Muscle layer of colon (tissue), 2 donors: ENCODE measurements around the gene CACNA1C.

ENCODE experiments used
- H3K27ac ChIP-seq: one replicate; pipeline ENCODE4 v1.7.0; 2013; ENCODE audit warnings: low read depth, mild to moderate bottlenecking, low read length, moderate library complexity
- H3K27me3 ChIP-seq, 2 donors: one replicate each; pipeline ENCODE4 v1.7.0; 2013; ENCODE audit warnings: low read length in 2 of 2, mild to moderate bottlenecking in 2 of 2; ENCODE audit not compliant: insufficient read depth in 2 of 2, control insufficient read depth in 1 of 2
- H3K36me3 ChIP-seq: one replicate; pipeline ENCODE4 v1.7.0; 2013; ENCODE audit warnings: mild to moderate bottlenecking, low read length; ENCODE audit not compliant: insufficient read depth
- H3K4me1 ChIP-seq: one replicate; pipeline ENCODE4 v1.7.0; 2013; ENCODE audit warnings: mild to moderate bottlenecking, low read length; ENCODE audit not compliant: insufficient read depth
- H3K4me3 ChIP-seq, 2 donors: one replicate each; pipeline ENCODE4 v1.7.0; 2013; ENCODE audit warnings: low read length in 2 of 2, low read depth in 1 of 2, mild to moderate bottlenecking in 1 of 2, moderate library complexity in 1 of 2
- H3K9ac ChIP-seq: one replicate; pipeline ENCODE4 v1.7.0; 2013; ENCODE audit warnings: low read length
- H3K9me3 ChIP-seq: one replicate; pipeline ENCODE4 v1.7.0; 2013; ENCODE audit warnings: mild to moderate bottlenecking, low read length
- donor health status: abdominal sarcoma.
- donor health status: Adenocarcinoma of cecum.

Gene CACNA1C

DNA sequence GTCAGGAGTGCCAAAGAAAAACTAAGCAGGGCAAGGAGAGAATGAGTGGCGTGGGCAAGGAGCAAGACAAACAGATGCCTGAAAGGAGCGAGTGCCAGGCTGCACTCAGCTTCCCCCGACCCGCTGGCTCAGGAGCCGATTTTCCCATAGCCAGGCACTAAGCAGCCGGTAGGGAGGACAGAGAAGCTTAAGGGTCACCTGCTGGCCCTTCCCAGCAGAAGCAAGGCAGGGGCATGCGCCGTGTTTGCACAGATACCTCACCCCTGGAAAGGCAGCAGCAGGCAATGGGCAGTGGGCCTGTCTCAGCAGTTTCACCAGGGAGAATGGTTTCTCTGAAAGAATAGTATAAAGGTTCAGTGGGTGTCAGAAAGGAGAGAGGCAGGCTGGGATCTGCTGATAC is 637.1 kb downstream of the CACNA1C start:
- H3K9me3 ChIP-seq, result no peaks in the 10 kb centered on the region
- H3K4me3 ChIP-seq, result no peak overlapping the region
- H3K36me3 ChIP-seq, result peaks cover 48% of the 10 kb centered on the region
- H3K4me1 ChIP-seq, result no peaks in the 10 kb centered on the region
- H3K9ac ChIP-seq, result no peak overlapping the region
- no peak overlapping the region for H3K27ac ChIP-seq
- no peaks in the 10 kb centered on the region for H3K27me3 ChIP-seq

DNA sequence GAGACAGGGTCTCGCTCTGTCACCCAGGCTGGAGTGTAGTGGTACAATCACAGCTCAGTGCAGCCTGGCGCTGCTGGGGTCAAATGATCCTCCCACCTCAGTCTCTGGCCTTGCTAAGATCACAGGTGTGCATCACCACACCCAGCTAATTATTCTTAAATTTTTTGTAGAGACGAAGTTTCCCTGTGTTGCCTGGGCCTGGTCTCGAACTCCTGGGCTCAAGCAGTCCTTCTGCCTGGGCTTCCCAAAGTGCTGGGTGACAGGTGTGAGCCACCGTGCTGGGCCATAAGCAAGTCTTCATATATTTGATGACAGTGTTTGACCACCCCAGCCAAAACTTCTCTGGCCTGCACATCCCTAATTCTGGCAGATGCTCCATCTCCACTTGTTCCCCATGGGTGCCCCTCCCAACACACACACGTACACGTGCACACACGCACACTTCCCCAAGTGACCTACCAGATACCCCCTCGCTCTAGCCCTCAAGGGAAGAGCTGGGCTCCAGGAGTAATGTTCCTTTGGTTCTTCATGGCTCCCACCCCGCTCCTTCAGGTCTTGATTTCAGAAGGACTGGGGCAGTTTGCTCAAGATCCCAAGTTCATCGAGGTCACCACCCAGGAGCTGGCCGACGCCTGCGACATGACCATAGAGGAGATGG is 637.7 kb downstream of the CACNA1C start:
- Histone ChIP-seq H3K36me3 (peaks cover 48% of the 10 kb centered on the region), H3K9me3 (no peaks in the 10 kb centered on the region), H3K9ac (no peak overlapping the region), H3K4me1 (no peaks in the 10 kb centered on the region), H3K27me3 (no peaks in the 10 kb centered on the region), H3K4me3 (no peak overlapping the region), H3K27ac (no peak overlapping the region)

GRCh38 chr12:2691006-2691344 is 638.2 kb downstream of the CACNA1C start:
- Histone ChIP-seq H3K4me3 (no peak overlapping the region), H3K27ac (no peak overlapping the region), H3K9me3 (no peaks in the 10 kb centered on the region), H3K4me1 (no peaks in the 10 kb centered on the region), H3K9ac (no peak overlapping the region), H3K27me3 (no peaks in the 10 kb centered on the region), H3K36me3 (peaks cover 44% of the 10 kb centered on the region)

GRCh38 chr12:2691345-2692071 is 638.7 kb downstream of the CACNA1C start:
- no peak overlapping the region for H3K9ac ChIP-seq

GRCh38 chr12:2692080-2692479 is 639.3 kb downstream of the CACNA1C start:
- Histone ChIP-seq H3K27me3 (no peaks in the 10 kb centered on the region), H3K27ac (no peak overlapping the region), H3K9me3 (no peaks in the 10 kb centered on the region), H3K9ac (no peak overlapping the region), H3K4me3 (no peak overlapping the region), H3K4me1 (no peaks in the 10 kb centered on the region), H3K36me3 (peaks cover 33% of the 10 kb centered on the region)

More at GRCh38 chr12:2691345-2692071, 638.7 kb downstream of the CACNA1C start:
- Histone ChIP-seq H3K4me3 (no peak overlapping the region), H3K36me3 (peaks cover 38% of the 10 kb centered on the region), H3K9me3 (no peaks in the 10 kb centered on the region), H3K27ac (no peak overlapping the region), H3K4me1 (no peaks in the 10 kb centered on the region), H3K27me3 (no peaks in the 10 kb centered on the region)

- H3K9me3 ChIP-seq, result no peaks in the 10 kb centered on the region
- no peak overlapping the region for H3K4me3 ChIP-seq
- H3K27me3 ChIP-seq, result no peaks in the 10 kb centered on the region
- H3K4me1 ChIP-seq, result no peaks in the 10 kb centered on the region
- H3K9ac ChIP-seq, result no peak overlapping the region
- H3K36me3 ChIP-seq, result peaks cover 20% of the 10 kb centered on the region
- H3K27ac ChIP-seq, result no peak overlapping the region
Measured at GRCh38 chr12:2693244-2693860, 640.6 kb downstream of the CACNA1C start.

DNA sequence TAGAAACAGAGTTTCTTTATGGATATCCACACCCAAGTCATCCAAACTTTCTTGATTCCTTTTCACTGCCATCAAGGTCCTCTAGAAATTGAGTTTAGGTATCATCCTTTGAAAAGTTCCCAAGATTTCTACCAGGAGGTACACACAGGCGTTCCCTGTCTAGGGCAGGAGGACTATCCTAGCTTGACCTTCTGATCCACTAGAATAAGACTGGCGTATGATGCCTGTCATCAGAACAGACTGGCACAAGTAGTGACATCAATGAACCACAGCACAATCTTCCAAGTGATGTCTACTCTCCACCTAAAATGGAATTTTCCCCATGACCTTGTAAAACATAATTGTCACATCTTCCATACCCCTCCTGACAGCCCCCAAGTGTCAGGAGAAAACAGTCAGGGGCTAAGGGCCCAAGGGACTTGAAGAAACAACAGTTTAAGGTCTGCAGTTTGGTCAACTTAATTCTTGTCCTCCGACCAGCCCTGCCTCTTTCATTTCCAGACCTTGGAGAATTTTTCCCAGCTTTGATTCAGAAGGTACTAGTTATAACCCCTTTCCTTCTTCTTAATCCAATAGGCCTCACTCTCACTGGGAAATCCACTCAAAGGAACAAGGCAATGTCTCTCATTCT is 641.3 kb downstream of the CACNA1C start:
- H3K9ac ChIP-seq, result no peak overlapping the region
- no peaks in the 10 kb centered on the region for H3K9me3 ChIP-seq
- H3K36me3 ChIP-seq, result peaks cover 12% of the 10 kb centered on the region
- H3K27ac ChIP-seq, result no peak overlapping the region
- H3K27me3 ChIP-seq, result no peaks in the 10 kb centered on the region
- H3K4me1 ChIP-seq, result no peaks in the 10 kb centered on the region
- H3K4me3 ChIP-seq, result no peak overlapping the region

DNA sequence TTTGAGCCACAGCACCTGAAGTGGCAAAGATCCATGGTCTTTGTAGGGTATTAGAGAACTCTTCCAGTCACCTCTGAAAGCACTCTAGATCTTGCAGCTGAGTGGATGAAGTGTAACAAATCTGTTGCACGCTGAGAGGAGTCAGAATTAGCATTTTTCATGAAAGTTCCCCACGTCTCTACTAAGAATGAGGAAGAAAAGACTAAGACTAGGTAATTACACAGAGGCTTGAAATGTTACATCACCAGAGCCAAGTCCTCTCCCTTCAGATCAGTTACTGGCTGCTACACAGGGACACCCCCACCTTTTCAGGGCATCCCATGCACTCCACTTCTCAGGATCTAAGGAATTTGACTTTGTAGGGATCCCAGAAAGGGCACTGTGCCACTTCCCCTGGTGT is 643.3 kb downstream of the CACNA1C start:
- H3K9me3 ChIP-seq, result no peaks in the 10 kb centered on the region
- no peak overlapping the region for H3K4me3 ChIP-seq
- no peak overlapping the region for H3K9ac ChIP-seq
- no peak overlapping the region for H3K27ac ChIP-seq
- H3K27me3 ChIP-seq, result no peaks in the 10 kb centered on the region
- peaks cover 4% of the 10 kb centered on the region for H3K36me3 ChIP-seq
- H3K4me1 ChIP-seq, result no peaks in the 10 kb centered on the region

GRCh38 chr12:2697057-2697800 is 644.4 kb downstream of the CACNA1C start:
- H3K27ac ChIP-seq, result no peak overlapping the region
- H3K36me3 ChIP-seq, result peaks cover 1% of the 10 kb centered on the region
- no peaks in the 10 kb centered on the region for H3K4me1 ChIP-seq
- no peaks in the 10 kb centered on the region for H3K9me3 ChIP-seq
- H3K9ac ChIP-seq, result no peak overlapping the region
- no peaks in the 10 kb centered on the region for H3K27me3 ChIP-seq
- H3K4me3 ChIP-seq, result no peak overlapping the region

- no peak overlapping the region for H3K9ac ChIP-seq
- H3K27ac ChIP-seq, result no peak overlapping the region
- no peak overlapping the region for H3K4me3 ChIP-seq
- H3K27me3 ChIP-seq, result no peaks in the 10 kb centered on the region
- H3K9me3 ChIP-seq, result no peaks in the 10 kb centered on the region
- no peaks in the 10 kb centered on the region for H3K4me1 ChIP-seq
- no peaks in the 10 kb centered on the region for H3K36me3 ChIP-seq
Measured at GRCh38 chr12:2698566-2698965, 645.8 kb downstream of the CACNA1C start.

DNA sequence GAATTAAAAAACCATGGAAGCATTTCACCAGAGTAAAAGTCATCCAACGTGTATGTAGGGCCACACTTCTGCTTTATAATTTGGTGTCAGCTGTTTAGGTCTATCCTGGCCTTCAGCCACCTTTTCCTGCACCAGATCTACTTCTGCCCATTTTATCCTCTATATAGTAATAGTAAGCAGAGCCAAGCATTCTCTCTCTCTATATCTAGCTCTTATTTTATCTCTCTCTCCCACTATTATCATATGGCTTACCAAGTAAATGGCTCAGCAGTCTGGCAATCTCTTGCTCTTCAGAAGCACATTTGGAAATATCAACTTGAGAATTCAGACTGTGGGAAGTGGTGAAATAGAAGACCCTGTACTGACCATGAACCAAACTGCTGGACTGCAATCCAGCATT is 657.9 kb downstream of the CACNA1C start:
- Histone ChIP-seq H3K27me3 (no peaks in the 10 kb centered on the region), H3K4me1 (no peaks in the 10 kb centered on the region), H3K9ac (no peak overlapping the region), H3K4me3 (no peak overlapping the region), H3K27ac (no peak overlapping the region), H3K9me3 (peaks cover 8% of the 10 kb centered on the region), H3K36me3 (no peaks in the 10 kb centered on the region)
